Measurements from ENCODE around the gene SPHK1.

Gene SPHK1

DNA sequence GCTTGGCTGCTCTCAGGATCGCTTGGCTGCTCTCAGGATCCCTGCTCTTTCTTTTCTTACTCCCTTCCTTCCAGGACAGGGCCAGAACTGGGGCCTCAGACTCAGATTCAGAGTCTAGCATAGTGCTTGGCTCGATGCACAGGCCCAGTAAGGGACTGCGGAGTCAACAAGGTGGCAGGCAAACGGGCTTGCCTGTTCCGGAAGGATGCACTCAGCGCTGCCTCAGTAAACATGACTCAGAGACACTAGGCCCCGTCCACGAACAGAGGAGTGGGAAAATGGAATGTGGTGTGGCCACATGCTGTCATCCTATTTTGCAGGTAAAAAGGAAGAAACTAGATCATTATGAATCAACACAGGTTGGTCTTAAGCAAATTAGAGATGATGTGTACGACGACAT, 9.8 kb downstream of the SPHK1 start:
- POLR2A ChIA-PET (ENCODE audit: low non-redundant PET), result no interaction called here
- peak overlapping the region; percentile 96 for H3K27ac ChIP-seq

DNA sequence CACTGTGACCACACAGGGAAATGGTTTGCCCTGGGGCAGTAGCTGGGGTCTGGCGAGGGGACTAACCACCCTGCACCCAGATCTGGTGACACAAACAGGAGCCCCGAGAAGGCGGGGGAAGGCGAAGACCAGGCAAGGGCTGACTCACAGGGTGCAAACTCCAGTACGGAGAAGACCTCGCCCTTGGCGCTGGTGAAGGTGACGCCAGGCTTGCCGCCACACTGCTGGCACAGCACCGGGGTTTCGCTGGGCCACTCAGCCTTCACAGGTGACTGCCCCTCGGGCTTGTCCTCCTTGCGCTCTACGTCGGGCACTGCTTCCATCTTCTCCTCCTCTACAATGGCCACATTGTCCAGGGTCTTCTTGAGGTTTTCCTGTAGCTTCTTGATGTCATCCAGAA, 11.6 kb downstream of the SPHK1 start:
- CTCF ChIA-PET, result interaction anchor here (0.7 to 3.4 kb wide), 5 partner anchors 11 to 33 kb away, joined by 3 to 30 read pairs (median 5); partner anchors contain the start of gene SPHK1

More for the DNA sequence above, 9.8 kb downstream of the SPHK1 start:
- TF ChIP-seq, protein P1, sequence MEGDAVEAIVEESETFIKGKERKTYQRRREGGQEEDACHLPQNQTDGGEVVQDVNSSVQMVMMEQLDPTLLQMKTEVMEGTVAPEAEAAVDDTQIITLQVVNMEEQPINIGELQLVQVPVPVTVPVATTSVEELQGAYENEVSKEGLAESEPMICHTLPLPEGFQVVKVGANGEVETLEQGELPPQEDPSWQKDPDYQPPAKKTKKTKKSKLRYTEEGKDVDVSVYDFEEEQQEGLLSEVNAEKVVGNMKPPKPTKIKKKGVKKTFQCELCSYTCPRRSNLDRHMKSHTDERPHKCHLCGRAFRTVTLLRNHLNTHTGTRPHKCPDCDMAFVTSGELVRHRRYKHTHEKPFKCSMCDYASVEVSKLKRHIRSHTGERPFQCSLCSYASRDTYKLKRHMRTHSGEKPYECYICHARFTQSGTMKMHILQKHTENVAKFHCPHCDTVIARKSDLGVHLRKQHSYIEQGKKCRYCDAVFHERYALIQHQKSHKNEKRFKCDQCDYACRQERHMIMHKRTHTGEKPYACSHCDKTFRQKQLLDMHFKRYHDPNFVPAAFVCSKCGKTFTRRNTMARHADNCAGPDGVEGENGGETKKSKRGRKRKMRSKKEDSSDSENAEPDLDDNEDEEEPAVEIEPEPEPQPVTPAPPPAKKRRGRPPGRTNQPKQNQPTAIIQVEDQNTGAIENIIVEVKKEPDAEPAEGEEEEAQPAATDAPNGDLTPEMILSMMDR (conservative IDR thresholded peaks at IDR 0.05; ENCODE audit: low read depth), result no peak
- peak; percentile 78 for DNase-seq (ENCODE audit: low spot score)
- CTCF ChIA-PET, result interaction anchor here (1.1 to 2.6 kb wide), 2 partner anchors 9 to 14 kb away, joined by 3 to 5 read pairs; no protein-coding TSS in a partner anchor

DNA sequence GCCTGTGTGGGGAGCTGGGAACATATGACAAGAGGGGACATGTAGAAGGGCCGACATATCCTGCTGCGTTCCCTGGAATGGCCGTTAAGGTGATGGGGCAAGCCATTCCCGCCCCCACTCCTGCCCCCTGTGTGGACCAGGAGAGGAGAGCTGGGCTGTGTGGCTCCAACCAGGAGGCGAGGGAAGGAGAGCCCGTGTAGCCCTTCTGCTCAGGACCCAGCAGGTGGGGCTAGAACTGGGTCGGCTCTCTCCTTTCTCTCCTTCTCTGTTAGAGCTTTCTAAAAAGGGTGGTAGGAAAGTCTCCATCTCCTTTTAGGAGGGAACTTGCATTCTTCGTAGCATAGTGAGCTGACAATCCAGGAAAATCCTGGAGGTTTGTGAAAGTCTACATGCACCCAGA, 12.8 kb downstream of the SPHK1 start:
- POLR2A ChIA-PET (ENCODE audit: low non-redundant PET), result no interaction called here
- CTCF ChIA-PET, result interaction anchor here (0.7 to 3.4 kb wide), 20 partner anchors 11 to 318 kb away, joined by 3 to 30 read pairs (median 6); partner anchors contain the start of genes PRPSAP1, QRICH2, RHBDF2 and SPHK1
- TF ChIP-seq, protein P1 (conservative IDR thresholded peaks at IDR 0.05; ENCODE audit: low read depth), result no peak
- peak overlapping the region; percentile 39; the same call in 1 of the 2 replicates for H3K27ac ChIP-seq
- no peak for DNase-seq (ENCODE audit: low spot score)

More for the DNA sequence above, 11.6 kb downstream of the SPHK1 start:
- TF ChIP-seq, protein P1 (conservative IDR thresholded peaks at IDR 0.05; ENCODE audit: low read depth), result no peak
- no peak for DNase-seq (ENCODE audit: low spot score)
- H3K27ac ChIP-seq, result peak overlapping the region; percentile 14; the same call in 1 of the 2 replicates
- POLR2A ChIA-PET (ENCODE audit: low non-redundant PET), result no interaction called here

DNA sequence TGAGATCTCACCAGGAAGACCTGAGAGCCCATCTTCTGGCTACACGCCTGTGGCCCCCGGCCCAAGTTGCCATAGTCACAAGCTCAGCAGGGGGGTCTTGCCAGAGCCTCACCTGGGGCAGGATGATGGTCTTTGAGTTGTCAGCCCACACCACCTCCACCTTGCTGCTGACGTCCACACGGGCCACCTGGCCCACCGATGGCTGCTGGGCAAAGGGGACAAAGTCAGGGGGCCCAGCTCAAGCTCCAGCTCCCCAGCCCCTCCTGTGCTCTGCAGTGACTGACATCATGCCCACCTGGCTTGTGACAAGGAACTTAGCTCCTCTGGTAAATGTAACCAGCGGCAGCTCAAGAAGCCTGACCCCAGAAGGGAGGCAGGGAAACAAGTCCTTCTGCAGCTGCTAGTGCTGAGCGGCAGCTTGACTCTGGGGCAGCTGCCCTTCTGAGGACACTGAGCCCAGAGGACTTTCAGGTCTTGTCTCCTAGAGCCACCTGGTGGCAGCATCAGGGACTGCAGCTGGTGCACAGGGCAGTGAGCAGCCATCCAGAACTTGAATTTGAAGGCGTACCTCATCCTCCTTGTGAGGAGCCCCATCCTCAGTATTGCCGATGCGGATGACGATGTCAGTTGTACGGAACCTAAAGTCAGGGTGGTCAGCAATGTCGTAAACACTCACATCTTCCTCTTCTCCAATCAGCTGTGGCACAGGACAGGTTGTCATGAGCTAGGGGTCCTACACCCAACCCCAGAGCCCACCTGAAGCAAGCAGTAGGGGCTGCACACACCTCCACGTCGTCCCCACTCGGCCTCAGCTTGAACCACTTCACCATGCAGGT, 13.5 kb downstream of the SPHK1 start:
- TF ChIP-seq, protein P1 (conservative IDR thresholded peaks at IDR 0.05; ENCODE audit: low read depth), result peak; percentile 99
- peak; percentile 73 for DNase-seq (ENCODE audit: low spot score)
- CTCF ChIA-PET, result interaction anchor here (0.5 to 3.4 kb wide), 26 partner anchors 11 to 390 kb away, joined by 3 to 30 read pairs (median 5); partner anchors contain the start of genes PRPSAP1, QRICH2, RHBDF2 and SPHK1
- peak overlapping the region; percentile 39 for H3K27ac ChIP-seq
- POLR2A ChIA-PET (ENCODE audit: low non-redundant PET), result no interaction called here

DNA sequence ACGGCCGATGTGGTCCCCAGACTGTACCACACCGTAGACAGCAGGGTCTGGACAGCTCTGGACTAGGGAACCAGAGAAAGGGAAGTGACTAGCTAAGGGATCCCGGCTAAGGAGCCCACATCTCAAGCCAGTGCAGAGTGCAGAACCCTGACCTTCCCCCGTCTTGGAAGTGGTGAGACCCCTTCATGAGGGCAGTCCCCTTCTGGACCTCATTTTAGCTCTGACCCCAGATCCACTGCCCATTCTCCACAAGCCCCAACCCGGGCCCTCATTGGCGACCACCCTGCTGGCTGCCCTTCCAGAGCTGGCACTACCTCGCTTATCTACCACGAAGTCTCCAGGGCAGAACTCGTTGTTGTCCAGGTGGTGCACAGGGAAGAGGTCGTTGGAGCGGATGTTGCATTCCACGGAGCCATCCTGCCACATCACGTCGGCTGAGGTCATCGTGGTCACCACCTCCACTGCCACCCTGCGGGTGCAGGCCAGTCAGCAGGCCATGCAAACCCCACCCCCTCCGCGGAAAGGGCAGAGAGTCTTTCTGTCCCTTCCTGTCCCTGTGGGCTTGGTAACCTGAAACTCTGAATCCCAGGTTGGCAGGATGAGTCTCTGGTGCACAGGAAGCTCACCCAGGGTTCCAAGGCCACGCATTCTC, 14.2 kb downstream of the SPHK1 start:
- POLR2A ChIA-PET (ENCODE audit: low non-redundant PET), result no interaction called here
- H3K27ac ChIP-seq, result peak overlapping the region; percentile 39
- CTCF ChIA-PET, result interaction anchor here (0.5 to 3.4 kb wide), 20 partner anchors 10 to 389 kb away, joined by 3 to 30 read pairs (median 5); partner anchors contain the start of genes PRPSAP1, QRICH2, RHBDF2 and SPHK1
- TF ChIP-seq, protein P1 (conservative IDR thresholded peaks at IDR 0.05; ENCODE audit: low read depth), result no peak
- no peak for DNase-seq (ENCODE audit: low spot score)

Measured in RWPE1 (cell line).